GM12873 (cell line): ENCODE results near the gene ATF3.

Experiments
- CTCF ChIP-seq: IDR thresholded peaks from 2 replicates; pipeline ENCODE4 v1.5.1; 2012; ENCODE audit warnings: low read depth, mild to moderate bottlenecking, moderate library complexity, low read length, control low read depth; ENCODE audit not compliant: insufficient read depth; ENCODE audit errors: missing control alignments

Gene ATF3

GRCh38 chr1:212651977-212652376 is 43.4 kb downstream of the ATF3 start:
- no peak for TF ChIP-seq CTCF

GRCh38 chr1:212652609-212653008 is 44.0 kb downstream of the ATF3 start:
- TF ChIP-seq CTCF: no peak

- TF ChIP-seq CTCF: no peak
These were observed 47.3 kb downstream of the ATF3 start for GRCh38 chr1:212655668-212656440.

- no peak for TF ChIP-seq CTCF
These were observed 48.2 kb downstream of the ATF3 start for GRCh38 chr1:212656730-212657129.

GRCh38 chr1:212664409-212665199 is 56.0 kb downstream of the ATF3 start:
- no peak for TF ChIP-seq CTCF

GRCh38 chr1:212665241-212666115 is 56.9 kb downstream of the ATF3 start:
- TF ChIP-seq CTCF: peak; percentile 95

GRCh38 chr1:212666116-212666775 is 57.7 kb downstream of the ATF3 start:
- TF ChIP-seq CTCF: no peak
